Stimulated activated CD4-positive, alpha-beta T cell treated with anti-CD3 and anti-CD28 coated beads, Interleukin-4, amount 100 ng/mL, for 1 hour (primary cell): ENCODE results near the gene SLC25A13.
"Not testable (repeated sequence)": the region's sequence is repeated elsewhere in the genome, so short reads cannot be mapped to it uniquely, and the experiment has no call there.

Experiments used
- DNase-seq: peaks from one replicate; pipeline ENCODE4 v3.0.0-alpha.2; 2020

Gene SLC25A13, protein sequence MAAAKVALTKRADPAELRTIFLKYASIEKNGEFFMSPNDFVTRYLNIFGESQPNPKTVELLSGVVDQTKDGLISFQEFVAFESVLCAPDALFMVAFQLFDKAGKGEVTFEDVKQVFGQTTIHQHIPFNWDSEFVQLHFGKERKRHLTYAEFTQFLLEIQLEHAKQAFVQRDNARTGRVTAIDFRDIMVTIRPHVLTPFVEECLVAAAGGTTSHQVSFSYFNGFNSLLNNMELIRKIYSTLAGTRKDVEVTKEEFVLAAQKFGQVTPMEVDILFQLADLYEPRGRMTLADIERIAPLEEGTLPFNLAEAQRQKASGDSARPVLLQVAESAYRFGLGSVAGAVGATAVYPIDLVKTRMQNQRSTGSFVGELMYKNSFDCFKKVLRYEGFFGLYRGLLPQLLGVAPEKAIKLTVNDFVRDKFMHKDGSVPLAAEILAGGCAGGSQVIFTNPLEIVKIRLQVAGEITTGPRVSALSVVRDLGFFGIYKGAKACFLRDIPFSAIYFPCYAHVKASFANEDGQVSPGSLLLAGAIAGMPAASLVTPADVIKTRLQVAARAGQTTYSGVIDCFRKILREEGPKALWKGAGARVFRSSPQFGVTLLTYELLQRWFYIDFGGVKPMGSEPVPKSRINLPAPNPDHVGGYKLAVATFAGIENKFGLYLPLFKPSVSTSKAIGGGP

DNA sequence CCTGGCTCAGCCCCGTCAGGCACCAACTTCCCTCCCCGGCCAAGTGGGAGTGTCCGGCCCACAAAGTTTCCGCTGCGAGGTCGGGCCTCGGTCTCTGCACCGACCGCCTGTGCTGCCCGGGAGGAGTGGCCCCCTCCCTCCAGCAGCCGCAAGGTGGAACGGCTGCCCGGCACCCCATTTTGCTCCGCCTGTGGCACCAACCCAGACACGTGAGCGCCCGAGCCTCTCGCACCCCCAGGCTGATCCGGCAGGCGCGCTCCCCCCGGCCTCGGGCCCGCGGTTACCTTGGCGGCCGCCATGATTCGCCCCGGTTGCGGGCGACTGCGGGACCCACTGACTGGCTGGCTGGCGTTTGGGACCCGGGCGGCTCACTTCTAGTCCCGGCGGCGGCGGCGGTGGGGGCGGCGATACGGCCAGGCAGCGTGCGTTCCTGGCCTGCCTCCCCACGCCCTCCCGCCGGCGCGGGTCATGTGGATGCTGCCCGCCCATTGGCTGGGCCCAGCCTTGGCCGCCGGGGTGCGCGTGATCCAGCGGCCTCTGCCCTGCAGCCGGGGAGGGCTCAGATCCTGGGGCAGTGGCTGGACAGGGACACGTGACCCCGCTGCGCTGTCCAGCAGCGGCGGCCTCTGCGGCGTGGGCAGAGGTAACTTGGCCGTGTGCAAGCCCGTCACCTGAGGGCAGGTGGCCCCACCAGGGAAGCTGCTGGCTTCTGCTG lies at the start of gene SLC25A13:
Gene SLC25A13 (minus strand): TSS at position 441 of the 715 bp plus-strand sequence. CDS start 142 bp downstream, at position 299.
- peak; percentile 65 for DNase-seq

DNA sequence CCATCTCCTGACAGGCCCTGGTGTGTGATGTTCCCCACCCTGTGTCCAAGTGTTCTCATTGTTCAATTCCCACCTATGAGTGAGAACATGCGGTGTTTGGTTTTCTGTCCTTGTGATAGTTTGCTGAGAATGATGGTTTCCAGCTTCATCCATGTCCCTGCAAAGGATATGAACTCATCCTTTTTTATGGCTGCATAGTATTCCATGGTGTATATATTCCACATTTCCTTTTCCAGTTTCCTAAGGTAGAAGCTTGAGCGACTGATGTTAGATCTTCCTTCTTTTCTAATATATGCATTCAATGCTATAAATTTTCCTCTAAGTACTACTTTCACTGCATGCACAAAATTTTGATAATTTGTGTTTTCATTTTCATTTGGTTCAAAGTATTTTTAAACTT lies 44.0 kb upstream of the SLC25A13 start:
- DNase-seq = not testable (repeated sequence)

DNA sequence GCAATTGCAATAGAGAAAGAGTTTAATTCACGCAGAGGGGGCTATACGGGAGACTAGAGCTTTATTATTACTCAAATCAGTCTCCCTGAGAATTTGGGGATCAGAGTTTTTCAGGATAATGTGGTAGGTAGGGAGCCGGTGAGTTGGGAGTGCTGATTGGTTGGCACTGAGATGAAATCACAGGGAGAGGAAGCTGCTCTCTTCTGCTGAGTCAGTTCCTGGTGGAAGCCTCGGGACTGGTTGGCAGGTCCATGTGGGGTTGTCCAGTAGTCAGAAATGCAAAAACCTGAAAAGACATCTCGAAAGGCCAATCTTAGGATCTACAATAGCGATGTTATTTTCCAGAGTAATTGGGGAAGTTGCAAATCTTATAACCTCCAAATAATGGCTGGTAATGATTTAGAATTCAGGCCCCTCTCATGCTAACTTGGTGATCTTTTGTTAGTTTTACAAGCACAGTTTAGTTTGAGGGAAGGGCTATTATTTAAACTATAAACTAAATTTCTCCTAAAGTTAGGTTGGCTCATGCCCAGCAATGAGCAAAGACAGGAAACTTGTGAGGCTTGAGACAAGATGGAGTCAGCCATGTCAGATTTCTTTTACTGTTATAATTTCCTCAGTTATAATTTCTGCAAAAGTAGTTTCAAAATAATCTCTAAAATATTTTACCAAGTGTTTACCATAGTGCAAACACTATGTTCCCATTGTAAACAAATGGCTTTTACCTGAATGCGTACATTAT lies 39.4 kb upstream of the SLC25A13 start:
- DNase-seq = no peak

DNA sequence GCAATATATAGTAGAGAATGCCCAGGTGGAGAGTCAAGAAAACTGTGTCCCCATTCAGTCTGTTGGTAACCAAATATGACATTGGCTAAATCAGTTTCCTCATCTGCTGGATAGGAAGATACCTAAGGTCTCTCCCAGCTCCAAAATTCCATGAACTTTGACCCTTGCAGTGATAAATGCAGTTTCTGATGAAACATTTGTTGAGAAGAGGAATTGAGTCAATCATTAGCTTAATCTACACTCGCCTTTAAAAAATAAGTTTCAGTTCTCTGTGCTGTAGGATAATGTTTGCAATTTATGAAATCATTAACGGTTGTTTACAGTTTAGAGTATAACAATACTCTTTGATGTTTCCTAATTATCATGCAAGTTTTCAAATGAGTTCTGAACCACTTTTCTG lies 38.0 kb upstream of the SLC25A13 start:
- DNase-seq = no peak

DNA sequence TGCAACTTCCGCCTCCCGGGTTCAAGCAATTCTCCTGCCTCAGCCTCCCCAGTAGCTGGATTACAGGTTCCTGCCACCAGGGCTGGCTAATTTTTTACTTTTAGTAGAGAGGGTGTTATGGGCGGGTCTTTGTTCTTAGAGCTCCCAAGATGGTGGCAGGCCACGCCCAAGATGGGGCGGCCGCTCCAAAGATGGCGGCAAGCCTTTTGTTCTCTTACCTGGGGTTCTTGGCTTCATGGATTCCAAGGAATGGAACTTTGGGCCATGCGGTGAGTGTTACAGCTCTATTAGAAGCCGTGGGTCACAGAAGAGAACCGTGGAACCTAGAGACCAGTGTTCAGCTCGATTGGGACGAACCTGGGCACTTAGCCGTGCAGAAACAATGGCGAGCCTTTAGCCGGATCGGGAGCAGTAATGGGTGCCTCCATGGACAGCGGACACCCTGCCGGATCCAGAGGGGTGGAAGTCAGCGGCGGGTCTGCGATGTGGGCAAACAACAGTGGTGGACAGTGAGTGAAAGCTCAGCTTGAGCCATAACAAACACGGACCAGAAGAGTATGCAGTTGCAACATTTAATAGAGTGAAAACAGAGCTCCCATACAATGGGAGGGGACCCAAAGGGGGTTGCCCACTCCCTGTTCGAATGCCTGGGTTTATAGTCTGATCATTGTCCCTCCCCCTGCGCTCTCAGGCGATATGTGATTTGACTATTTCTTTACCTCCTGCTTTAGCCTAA lies 36.5 kb upstream of the SLC25A13 start:
- DNase-seq = not testable (repeated sequence)

DNA sequence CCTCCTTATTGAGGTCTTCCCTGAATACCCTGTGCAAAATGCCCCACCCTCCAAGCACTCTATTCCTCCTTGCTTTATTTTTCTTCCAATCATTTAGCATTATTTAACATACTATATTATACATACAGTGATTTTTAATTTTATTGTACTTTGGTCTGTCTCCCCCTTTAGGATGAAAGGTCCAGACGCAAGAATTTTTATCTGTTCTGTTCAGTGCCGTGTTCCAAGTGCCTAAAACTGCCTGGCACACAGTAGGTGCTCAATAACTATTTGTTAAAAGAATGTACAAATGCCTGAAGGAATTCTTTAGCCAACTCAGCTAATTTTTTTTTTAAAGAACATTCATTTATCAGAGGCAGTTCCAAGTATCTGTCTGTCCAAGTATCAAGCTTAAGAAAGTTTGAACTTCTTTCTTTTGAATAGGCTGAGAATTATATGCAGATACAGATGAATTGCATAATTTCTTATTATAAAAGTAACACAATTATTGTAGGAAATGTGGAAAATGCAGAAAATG lies 34.1 kb upstream of the SLC25A13 start:
- no peak for DNase-seq

DNA sequence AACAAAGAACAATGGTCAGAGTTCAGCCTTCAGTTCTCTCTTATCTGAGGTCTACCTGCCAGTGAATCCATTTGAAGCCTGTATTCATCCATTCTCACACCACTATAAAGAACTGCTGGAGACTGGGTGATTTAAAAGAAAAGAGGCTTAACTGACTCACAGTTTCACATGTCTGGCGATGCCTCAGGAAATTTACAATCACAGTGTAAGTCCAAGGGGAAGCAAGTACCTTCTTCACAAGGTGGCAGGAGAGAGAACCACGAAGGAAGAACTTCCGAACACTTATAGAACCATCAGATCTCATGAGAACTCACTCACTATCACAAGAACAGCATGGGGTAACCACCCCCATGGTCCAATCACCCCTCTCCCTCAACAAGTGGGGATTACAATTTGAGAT lies 33.0 kb upstream of the SLC25A13 start:
- DNase-seq = no peak

DNA sequence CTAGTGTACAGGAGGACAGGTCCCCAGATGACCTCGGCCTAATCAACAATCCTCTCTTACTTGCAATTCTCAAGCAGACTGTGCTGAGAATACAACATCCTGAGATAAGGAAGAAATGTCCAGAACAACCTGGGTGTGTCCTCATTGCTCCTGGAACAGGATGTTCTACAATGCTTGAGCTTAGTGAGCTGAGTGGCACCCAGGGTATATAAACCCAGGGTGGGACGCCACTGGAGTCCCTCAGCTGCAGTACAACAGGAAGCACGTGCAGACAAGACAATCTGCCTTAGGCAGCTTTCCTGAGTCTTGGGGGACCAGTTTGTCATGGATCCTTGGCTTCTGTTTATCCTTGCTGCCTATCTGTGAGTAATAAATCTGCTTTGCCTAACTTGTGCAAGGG lies 27.7 kb upstream of the SLC25A13 start:
- no peak for DNase-seq

DNA sequence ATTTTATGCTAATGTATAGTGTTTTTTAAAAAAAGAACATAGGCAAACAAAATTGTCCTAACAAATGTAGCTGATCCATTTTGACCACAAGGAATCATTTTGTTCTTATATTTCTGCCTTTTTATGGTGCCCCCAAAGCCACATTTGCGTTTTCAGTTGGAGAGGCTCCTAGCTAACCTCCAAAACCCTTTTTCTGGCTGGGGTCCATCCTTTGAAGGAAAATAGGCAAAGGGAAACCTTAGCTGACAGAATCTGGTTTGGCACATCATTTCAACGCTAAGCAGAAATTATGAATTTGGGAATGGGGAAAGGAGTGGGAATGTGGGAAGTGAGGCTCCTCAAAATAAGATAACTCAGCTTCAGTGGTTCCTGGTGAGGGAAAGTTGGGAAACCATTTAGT lies 25.6 kb upstream of the SLC25A13 start:
- DNase-seq = no peak

DNA sequence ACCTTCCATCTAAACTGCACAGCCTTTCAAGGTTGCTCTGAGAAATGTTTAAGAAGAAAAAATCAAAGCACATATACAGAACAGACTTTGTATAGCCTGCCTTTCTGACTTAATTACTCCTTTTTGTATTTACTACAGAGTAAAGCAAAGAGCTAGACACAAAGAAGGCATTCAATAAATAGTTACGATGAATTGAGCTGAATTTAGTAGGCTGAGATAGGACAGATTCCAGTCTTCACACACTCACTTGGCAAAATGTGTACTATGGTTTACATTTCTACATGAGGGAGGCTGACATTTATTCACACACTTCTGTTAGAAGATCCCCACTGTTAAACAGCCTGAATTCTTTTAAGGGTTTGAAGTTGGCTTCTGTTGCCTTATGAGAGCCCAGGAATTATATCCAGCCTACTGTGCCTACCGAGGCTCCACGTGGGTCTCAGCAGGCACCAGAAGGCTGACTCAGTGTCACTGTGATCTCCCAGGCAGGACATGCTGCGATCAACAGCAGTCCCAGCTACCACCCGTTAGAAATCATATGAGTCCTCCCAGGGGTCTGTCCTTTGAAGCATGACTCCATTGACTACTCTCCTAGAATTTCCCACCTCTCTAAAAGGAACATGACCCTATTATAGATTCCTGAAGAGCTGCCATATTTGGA lies 24.5 kb upstream of the SLC25A13 start:
- no peak for DNase-seq

DNA sequence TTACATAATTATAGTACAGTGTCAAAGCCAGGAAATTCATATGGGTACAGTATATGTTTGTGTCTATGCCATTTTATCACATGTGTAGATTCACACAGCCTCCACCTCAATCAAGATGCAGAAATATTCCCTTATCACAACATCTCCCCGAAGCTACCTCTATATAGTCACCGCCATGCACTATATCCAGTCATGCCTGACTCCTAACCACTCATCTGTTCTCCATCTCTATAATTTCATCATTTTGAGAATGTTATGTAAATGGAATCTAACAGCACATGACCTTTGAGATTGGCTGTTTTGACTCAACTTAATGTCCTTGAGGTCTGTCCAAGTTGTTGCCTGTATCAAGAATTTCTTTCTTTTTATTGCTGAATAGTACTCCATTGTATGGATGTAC lies 22.3 kb upstream of the SLC25A13 start:
- no peak for DNase-seq

DNA sequence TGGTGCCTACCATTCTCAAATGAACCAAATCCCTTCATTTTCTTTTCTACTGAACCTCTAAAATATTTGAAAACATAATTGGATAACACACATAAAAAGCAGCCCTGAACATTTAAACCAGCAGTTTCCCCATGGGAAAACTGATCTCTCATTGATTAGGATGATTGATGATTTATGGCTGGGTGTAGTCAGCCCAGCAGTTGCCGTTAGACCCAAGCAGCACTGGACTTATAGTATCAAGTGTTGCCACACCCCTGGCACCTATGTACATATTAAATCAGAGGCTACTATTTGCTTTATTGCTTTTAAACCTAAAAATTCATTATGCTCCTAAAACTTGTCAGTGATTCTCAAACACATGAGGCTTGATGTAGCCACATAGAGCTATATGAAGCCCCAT lies 20.2 kb upstream of the SLC25A13 start:
- DNase-seq = no peak

DNA sequence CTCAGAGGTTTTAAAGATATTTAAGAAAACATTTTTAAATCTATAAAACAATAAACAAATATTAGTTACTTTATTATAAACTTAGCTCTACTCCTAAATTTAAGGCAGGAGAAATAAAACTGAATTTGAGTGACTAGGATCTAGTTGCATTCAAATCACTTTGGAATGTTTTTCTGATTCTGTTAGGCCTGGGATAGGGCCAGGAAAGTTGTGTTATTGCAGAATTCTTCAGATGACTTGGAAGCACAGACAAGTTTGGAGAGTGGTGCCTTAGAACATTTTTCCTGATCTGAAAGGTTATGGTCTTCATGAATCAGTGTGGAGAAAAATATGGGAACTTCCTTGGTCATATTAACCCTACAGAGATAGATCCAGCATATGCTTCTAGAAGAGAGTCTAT lies 15.6 kb upstream of the SLC25A13 start:
- no peak for DNase-seq

DNA sequence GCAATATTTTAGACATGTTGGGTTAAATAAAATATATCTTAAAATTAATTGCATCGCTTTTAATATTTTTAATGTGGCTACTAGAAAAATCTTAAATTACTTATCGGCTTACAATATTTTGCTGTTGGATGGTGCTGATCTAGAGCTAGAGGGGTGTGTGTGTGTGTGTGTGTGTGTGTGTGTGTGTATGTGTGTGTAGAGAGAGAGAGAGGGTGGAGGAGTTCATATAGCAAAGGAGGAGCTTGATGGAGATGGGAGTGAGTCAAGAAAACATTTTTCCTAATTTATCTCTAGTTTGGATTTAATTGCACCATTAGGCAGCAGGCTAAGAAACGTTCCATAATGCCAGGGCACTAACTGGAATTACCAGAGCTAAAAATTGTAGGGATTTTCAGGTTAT lies 10.4 kb upstream of the SLC25A13 start:
- DNase-seq = no peak

DNA sequence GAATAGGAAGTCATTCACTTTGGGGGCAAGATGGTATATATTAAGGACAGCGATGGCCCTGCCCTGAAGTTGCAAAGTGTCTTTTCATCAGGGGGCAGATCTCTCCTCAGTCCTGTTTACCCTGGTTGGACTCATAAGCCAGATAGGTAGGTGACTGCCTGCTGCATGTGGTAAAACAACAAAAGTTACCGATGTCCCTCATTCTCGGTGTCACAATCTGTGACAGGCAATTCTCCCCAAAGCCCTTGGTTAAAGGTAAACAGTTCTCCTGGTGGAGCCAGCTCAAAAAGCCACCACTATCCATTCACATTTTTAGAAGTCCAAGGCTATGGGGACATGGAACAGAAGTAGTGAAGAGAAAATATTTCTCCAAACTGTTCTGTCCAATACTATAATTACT lies 9.9 kb upstream of the SLC25A13 start:
- no peak for DNase-seq

DNA sequence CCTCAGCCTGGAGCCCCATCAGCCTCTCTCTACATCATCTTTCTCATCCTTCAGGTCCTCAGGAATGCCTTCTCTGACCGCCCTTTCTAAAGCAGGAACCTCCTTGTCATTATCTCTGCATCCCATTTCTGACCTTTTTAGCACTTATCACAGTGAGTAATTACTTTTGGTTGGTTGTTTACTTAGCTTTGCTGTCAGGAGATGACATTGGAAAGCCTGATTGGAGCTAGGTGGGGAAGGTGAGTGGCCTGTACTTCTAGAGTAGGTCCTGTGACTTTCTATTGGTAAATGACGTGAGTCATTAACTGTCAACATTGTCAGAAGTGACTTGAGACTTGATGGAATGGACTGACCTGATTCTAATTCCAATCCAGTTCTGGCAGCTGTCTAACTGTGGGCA lies 9.3 kb upstream of the SLC25A13 start:
- no peak for DNase-seq

DNA sequence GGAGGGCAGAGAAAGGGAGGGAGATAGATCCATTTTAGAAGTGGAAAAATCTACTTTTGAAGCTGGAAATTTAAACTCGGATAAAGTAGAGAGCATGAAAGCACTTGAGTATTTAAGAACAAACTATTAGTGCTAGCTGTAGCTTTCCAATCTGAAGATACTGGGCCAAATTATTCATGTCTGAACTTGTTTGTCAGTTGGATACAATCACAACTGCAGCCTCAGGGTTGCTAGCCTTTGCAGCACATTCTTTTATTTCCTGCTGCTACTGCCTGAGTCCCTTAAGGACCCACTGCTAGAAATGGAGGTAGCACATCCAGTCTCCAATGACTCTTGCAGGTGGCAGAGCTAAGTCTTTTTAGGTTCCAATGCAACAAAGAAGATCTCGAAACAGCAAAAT lies 8.3 kb upstream of the SLC25A13 start:
- no peak for DNase-seq

DNA sequence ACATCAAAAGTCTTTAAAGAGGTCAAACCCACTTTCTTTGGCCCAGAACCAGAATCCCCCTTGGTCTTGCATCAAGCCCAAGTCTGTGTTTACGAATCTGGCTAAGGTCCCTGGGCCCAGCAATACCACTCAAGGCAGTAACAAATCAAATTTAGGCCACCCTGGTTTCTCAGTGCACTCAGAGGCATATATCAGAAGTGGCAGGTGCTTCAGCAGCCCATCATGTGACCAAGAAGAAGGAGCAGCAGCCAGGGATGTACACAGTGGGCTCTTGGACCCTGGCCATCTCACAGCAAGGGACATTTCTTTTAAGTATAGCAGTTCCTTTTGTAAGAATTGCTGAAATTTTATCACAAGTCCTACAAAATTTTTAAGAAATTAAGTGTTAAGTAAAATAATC lies 7.3 kb upstream of the SLC25A13 start:
- DNase-seq = no peak

DNA sequence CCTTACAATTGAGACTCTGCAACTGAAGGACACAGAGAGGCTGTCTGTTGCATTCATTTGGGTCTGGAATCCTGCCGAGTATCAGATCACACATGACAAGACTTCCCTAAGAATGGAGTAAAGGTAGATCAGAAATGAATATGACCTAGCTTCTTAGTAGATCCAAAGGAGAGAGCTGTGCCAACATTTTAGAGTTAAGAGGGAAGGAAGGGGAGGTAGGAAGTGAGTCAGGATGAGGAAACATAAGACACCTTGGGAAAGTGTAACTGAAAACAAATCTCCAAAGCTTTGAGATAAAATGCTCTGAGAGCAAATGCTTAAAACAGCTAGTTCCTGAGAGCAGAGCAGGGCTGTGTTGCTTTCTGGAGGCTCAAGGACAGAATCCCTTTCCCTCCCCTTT lies 6.1 kb upstream of the SLC25A13 start:
- DNase-seq = no peak

DNA sequence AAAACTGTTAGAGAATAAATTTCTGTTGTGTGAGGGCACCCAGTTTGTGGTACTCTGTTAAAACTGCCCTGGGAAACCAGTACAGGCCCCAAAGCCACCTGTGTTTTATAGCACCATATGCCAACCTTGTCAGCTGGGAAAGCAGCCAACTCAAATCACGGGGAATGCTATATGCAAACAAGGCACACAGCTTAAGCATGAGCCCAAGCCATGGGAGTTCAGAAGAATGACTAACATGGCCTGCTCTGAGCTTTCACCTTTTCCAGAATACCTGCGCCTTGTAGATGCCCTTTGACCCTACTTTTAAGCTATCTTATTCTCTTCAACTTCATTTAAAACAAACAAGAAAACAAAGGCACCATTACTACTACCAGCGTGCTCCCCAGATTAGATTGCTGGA lies 5.5 kb upstream of the SLC25A13 start:
- DNase-seq = no peak

DNA sequence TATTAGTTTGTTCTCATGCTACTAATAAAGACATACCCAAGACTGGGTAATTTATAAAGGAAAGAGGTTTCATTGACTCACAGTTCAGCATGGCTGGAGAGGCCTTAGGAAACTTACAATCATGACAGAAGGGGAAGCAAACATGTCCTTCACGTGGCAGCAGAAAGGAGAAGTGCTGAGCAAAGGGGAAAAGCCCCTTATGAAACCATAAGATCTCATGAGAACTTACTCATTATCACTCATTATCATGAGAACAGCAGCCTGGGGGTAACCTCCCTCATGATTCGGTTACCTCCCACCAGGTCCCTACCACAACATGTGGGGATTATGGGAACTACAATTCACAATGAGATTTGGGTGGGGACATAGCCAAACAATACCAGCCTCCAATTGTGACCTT lies 4.9 kb upstream of the SLC25A13 start:
- DNase-seq = not testable (repeated sequence)
